Neural progenitor cell (in vitro differentiated cells): ENCODE measurements around the gene INAFM1.

Experiments used
- CTCF ChIP-seq: fragments of 200-600 bp; sonication (generic); IDR thresholded peaks from 2 replicates; pipeline ENCODE4 v1.5.1; 2017; ENCODE audit warnings: antibody characterized with exemption, mild to moderate bottlenecking
- EZH2 ChIP-seq: fragments of 200-600 bp; sonication (generic); IDR thresholded peaks from 2 replicates; pipeline ENCODE4 v1.6.1; 2017; ENCODE audit warnings: antibody characterized with exemption, mild to moderate bottlenecking, moderate library complexity
- EZH2phosphoT487 ChIP-seq: fragments of 200-600 bp; sonication (generic); IDR thresholded peaks from 2 replicates; pipeline ENCODE4 v1.6.1; 2017; ENCODE audit warnings: antibody characterized with exemption

- no peak for TF ChIP-seq EZH2phosphoT487
- TF ChIP-seq EZH2, result no peak
- no peak for TF ChIP-seq CTCF
Measured at GRCh38 chr19:47275791-47276461, 1.2 kb downstream of the INAFM1 start.
